Stimulated activated CD4-positive, alpha-beta T cell treated with anti-CD3 and anti-CD28 coated beads, Interleukin-4, amount 100 ng/mL, for 48 hours (primary cell): ENCODE measurements around the gene MYCBP2.
"Not testable (repeated sequence)": the region's sequence is repeated elsewhere in the genome, so short reads cannot be mapped to it uniquely, and the experiment has no call there.

Experiments used
- DNase-seq, 2 donors: peaks; one replicate each; pipeline ENCODE4 v3.0.0-alpha.2; 2020; ENCODE audit warnings: low read depth in 2 of 2

Gene MYCBP2

GRCh38 chr13:77300176-77301037 lies 26.5 kb downstream of the MYCBP2 start:
- DNase-seq = no peak

- no peak for DNase-seq
These were observed 27.3 kb downstream of the MYCBP2 start for GRCh38 chr13:77299587-77299986.

DNA sequence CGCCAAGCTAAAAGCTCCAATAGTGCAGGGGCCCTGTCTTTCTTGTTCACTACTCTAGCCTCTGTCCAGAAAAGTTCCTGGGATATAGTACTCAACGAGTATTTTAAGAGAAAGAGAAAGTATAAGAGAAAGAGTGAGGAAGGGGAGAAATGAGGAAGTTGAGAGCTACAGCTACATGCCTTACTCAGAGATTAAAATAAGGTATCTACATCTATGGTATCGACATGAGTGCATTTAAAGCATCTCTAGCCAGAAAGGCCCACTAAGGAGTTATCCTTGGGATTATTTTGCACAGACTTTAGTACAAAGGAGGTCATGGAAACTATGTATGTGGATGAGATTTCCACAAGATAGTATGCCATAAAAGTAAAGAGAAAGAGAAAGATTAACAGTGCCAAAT lies 28.5 kb downstream of the MYCBP2 start:
- DNase-seq = no peak

GRCh38 chr13:77291774-77292173 lies 35.1 kb downstream of the MYCBP2 start:
- no peak for DNase-seq

GRCh38 chr13:77290342-77290741 lies 36.6 kb downstream of the MYCBP2 start:
- no peak for DNase-seq

DNA sequence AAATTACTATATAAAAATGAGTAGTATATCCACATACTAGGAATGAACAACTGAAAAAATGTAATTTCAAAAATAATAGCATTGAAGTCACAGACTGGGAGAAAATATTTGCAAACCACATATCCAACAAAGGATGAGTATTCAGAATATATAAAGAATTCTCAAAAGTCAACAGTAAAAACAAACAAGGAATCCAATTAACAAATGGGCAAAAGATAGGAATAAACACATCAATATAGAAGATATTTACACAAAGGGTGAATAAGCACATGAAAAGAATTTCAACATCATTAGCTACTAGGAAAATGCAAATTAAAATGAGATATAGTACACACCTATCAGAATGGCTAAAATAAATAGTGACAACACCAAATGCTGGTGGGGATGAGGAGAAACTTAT lies 37.0 kb downstream of the MYCBP2 start:
- no peak for DNase-seq

- DNase-seq = not testable (repeated sequence)
These were observed 41.3 kb downstream of the MYCBP2 start for GRCh38 chr13:77285632-77286031.

- DNase-seq = no peak
These were observed 41.8 kb downstream of the MYCBP2 start for GRCh38 chr13:77285098-77285497.

DNA sequence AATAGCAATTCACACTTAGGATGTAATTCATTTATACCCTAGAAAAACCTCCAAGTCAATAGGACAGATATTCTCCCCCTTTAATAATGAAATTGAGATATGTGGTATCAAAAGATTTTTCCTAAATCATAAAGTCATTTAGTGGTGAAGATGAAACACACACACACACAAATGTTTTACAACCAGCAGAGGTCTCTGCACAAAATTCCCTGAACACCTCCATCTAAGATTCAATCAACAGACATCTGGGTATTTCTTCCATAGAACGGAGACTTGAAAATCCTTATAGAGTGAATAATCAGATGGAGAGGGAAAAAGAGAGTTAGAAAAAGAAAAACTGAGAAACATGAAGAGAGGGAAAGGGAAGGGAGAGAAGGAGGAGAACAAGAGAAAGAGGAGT lies 52.8 kb downstream of the MYCBP2 start:
- DNase-seq = no peak

DNA sequence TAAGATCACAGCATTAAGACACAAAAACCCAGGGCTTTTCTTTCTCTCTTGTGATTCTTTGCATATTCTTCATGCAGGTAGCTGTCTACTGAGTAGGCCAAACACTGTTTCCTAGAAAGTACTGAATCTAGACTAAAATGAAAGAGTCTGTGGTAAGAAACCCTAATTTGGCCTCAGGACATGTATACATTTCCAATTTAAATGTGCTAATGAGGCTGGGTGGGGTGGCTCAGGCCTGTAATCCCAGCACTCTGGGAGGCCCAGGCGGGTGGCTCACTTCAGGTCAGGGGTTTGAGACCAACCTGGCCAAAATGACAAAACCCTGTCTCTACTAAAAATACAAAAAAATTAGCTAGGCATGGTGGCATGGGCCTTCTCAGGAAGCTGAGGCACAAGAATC lies 57.8 kb downstream of the MYCBP2 start:
- no peak for DNase-seq

- DNase-seq = no peak
These were observed 59.5 kb downstream of the MYCBP2 start for GRCh38 chr13:77267362-77267761.

DNA sequence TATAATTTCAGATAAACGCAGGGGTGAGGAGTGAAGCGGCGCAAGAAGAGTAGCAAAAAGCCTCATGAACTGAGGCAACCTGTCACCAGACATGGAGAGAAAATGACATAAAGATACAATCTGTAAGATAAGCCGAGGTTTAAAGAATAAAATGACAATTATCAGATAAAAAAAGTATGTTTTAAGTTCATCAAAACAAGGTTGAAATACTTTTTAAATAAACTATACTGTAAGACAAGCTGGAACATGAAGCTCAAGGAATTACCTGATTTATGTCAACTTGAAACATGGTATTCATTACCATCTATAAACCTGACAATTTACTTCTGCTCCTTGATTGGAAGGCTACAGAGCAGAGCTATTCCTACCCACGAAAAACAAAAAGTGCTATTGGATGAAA lies 61.6 kb downstream of the MYCBP2 start:
- DNase-seq = no peak

DNA sequence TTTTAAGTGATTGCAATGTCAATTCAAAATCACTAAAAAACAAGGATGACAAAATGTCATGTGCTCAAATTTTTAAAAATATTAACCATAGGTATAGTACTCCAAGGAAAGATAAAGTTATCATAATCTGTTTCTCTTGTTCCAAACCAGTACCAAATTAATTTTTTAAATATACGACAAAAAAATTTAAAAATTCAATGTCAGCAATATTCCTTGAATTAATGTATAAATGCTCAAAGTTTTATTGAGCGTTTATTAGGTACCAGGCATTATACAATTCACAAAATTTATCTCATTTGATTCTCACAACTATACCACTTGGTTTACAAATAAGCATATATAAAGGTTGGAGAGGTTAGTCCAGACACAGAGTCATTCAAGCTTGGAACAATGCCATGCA lies 64.7 kb downstream of the MYCBP2 start:
- no peak for DNase-seq

DNA sequence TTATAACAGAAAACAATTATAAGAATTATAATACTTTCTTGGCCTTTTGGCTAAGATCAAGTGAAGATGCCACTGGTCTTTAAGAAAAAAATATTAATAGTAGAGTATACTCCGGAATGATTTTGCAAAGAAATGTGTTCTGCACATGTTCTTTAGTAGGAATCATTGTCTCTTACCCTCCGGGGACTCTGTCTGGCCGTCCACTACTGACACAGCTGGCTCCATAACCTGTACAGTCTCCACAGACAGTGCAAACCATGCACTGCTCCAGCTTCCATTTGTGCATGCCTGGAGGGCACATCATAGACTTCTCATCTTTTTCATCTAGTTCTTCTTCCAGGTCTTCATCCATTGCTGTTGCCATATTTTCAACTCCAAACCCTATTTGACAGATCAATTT lies 75.9 kb downstream of the MYCBP2 start:
- DNase-seq = no peak

DNA sequence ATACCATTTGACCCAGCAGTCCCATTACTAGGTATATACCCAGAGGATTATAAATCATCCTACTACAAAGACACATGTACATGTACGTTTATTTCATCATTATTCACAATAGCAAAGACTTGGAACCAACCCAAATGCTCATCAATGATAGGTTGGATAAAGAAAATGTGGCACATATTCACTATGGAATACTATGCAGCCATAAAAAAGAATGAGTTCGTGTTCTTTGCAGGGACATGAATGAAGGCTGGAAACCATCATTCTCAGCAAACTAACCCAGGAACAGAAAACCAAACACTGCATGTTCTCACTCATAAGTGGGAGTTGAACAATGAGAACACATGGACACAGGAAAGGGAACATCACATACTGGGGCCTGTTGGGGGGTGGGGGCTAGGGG lies 81.7 kb downstream of the MYCBP2 start:
- not testable (repeated sequence) for DNase-seq

DNA sequence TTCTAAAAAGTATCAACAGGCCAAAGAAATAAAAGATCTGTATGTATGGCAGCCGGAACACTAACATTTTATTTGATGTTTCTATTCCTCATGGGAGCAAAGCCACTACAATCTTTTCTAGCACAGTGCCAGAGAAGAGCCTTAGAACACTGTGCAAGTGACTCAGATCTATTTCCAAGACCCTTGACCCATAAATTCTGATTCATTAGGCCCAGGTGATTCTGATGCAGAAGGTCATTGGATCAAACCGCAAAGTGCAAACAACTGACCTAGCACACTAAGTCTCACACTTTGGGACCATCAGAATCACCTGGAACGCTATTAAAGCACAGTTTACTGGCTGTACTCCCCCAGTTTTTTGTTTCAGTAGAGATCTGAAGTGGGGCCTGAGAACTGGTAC lies 87.6 kb downstream of the MYCBP2 start:
- no peak for DNase-seq

DNA sequence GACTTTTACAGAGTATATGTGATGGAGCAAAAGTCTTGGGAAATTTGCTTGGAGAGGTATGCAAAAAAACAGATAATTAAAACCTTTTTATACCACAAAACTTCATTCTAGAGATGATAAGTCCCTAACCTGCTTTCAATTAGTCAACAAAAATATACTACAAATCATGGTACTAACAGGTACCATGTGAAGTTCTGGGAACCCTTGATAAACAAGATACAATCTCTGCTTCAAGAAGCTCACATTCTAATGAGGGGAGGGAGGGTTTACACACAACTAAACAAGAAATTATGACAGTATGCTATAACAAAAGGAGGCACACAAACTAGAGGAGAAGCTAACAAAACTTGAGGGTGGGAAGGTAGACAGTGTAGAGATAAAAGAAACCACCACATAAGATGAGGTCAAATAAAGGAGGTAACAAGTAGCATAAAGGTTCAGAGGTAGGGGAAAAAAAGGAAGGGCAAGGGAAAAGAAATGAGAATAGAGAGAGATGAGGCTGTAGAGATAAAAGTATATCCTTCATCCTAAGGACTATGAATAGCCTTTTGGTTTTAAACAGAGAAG lies 91.4 kb downstream of the MYCBP2 start:
- DNase-seq = no peak

- no peak for DNase-seq
These were observed 93.7 kb downstream of the MYCBP2 start for GRCh38 chr13:77233159-77233558.

DNA sequence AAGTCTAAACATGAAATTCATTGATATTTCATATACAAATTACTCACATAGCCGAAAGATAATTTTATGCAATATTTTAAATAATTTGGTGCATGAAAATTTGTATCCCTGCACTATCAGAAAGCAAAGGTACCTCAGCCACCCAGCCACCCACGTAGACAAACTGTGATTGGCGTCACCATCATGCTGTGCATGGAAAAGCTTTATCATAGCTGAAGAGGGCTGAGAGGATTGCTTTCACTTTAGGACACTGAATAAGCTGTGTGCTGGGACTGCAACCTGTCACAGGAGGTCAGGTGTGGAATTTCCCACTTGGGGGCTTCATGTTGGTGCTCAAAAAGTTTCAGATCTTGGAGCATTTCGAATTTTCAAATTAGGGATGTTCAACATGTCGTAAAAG lies 96.3 kb downstream of the MYCBP2 start:
- DNase-seq = no peak

DNA sequence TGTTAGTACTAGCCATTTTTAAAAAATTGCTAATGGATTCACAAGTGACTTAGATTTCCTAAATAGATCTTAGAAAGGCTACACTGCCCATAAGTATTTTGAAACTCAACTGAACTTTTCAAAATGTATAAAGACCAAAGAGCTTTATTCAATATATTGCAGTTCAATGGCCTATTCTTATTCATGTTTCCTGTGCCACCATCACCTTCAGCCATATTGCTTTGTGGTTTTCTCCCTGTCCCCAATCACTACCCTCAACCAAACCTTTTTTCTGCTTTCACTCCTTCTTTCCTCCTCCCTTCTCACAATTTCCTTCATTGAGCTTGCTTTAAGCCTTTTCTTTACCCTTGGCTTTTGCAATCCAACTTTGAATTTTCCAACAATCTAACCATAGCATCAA lies 100.9 kb downstream of the MYCBP2 start:
- no peak for DNase-seq

DNA sequence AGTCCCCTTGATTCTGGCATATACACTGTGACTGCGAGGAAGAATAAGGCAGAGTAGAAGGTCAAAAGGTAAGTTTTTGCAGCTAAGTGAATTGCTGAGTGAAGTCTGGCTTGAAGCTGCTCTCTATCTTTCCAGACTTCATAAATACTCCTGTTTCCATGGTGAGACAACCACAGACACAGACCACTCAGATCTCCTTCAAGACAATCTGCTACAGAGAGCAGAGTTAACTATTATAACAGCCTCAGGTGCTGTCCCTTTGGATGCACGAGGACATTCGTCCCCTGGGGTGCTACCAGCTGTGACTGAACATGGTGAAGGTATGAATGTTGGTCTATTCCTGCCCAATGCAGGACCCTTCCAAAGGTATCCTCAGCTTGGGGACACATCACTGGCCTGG lies 104.0 kb downstream of the MYCBP2 start:
- no peak for DNase-seq

DNA sequence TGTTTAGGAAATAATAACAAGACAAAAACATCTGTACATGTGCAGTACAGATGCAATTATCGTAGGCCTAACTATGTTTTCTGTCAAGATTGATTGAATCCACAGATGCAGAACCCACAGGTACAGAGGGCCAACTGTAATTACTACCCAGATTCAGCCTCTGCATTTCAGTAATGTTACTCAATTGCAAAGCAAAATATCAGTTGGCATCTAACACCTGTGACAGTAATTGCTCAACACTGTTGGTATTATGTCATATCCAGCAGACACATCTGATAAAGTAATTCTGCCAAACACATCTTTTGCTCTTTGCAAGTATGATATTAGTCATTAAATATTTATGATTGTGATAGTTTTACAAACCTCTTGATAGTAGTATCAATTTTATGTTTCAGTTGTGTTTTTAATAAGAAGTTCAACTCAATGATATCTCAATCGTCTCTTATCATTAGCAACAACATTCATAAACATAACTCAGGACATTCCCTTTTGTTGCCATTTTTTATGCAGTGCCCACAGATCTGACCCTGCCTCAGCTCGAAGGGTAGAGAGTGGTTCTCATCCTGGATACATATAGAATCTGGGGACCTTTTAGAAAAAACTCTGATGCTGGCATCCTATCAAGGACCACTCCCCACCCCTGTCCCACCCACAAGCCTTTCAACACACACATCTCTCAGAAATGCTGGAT lies 104.7 kb downstream of the MYCBP2 start:
- no peak for DNase-seq

GRCh38 chr13:77219401-77219800 lies 107.5 kb downstream of the MYCBP2 start:
- DNase-seq = no peak
